ENCODE results near the gene JARID2. TPM values are rescaled to one million over a fixed set of nuclear protein-coding genes. Genes with fewer than 3 reads are reported as not detected.

Gene JARID2
- total RNA-seq, 1 donor from 2014 or later, result 24.2 TPM

GRCh38 chr6:15272562-15272961, 26.7 kb downstream of the JARID2 start:
- H3K27ac ChIP-seq (ENCODE audit: low read depth, low read length), result no peak overlapping the region
- FAIRE-seq (no peak), DNase-seq (ENCODE audit: low read depth) (no peak)
- H3K4me2 ChIP-seq (ENCODE audit: low read length), result no peak overlapping the region
- Mint-ChIP-seq H3K27me3 (ENCODE audit: low read depth, unreplicated experiment) (no peaks in the 10 kb centered on the region), H3K27ac (ENCODE audit: unreplicated experiment) (no peak overlapping the region), H3K4me1 (ENCODE audit: low read depth, unreplicated experiment) (peaks cover 40% of the 10 kb centered on the region), H3K9me3 (ENCODE audit: unreplicated experiment) (no peaks in the 10 kb centered on the region), H3K36me3 (ENCODE audit: low read depth, unreplicated experiment) (no peaks in the 10 kb centered on the region), H3K4me3 (ENCODE audit: unreplicated experiment) (no peak overlapping the region)
- H3K4me1 ChIP-seq (ENCODE audit: insufficient read depth, low read length), result peaks cover 10% of the 10 kb centered on the region
- peaks cover 93% of the 10 kb centered on the region for H4K20me1 ChIP-seq (ENCODE audit: insufficient read depth, low read length)
- H3K9ac ChIP-seq (ENCODE audit: low read length), result no peak overlapping the region
- H3K27me3 ChIP-seq (ENCODE audit: insufficient read depth, low read length), result no peaks in the 10 kb centered on the region
- H3K36me3 ChIP-seq (ENCODE audit: insufficient read depth, low read length), result no peaks in the 10 kb centered on the region
- peaks cover 97% of the 10 kb centered on the region for H3K79me2 ChIP-seq (ENCODE audit: insufficient read depth, low read length)
- no peak overlapping the region for H3K4me3 ChIP-seq (ENCODE audit: insufficient read depth, low read depth, low read length)
- TF ChIP-seq EZH2 (IDR thresholded peaks at IDR 0.05; ENCODE audit: insufficient read depth, low read length) (no peak), CTCF (IDR thresholded peaks at IDR 0.05; ENCODE audit: insufficient read depth, low read depth, low read length) (no peak)
- no peak overlapping the region for H2AFZ ChIP-seq (ENCODE audit: low read depth, low read length)
- H3K9me3 ChIP-seq (ENCODE audit: insufficient read depth, low read depth, low read length), result no peaks in the 10 kb centered on the region

GRCh38 chr6:15274692-15275387, 29.0 kb downstream of the JARID2 start:
- no peak overlapping the region for H3K27ac Mint-ChIP-seq (ENCODE audit: unreplicated experiment)
- H3K9me3 Mint-ChIP-seq (ENCODE audit: unreplicated experiment), result no peaks in the 10 kb centered on the region
- no peak overlapping the region for H3K4me2 ChIP-seq (ENCODE audit: low read length)
- no peaks in the 10 kb centered on the region for H3K36me3 ChIP-seq (ENCODE audit: insufficient read depth, low read length)
- no peak for FAIRE-seq
- H3K4me3 Mint-ChIP-seq (ENCODE audit: unreplicated experiment), result no peak overlapping the region
- H3K27ac ChIP-seq (ENCODE audit: low read depth, low read length), result no peak overlapping the region
- H3K9ac ChIP-seq (ENCODE audit: low read length), result no peak overlapping the region
- no peaks in the 10 kb centered on the region for H3K27me3 ChIP-seq (ENCODE audit: insufficient read depth, low read length)
- no peak overlapping the region for H2AFZ ChIP-seq (ENCODE audit: low read depth, low read length)
- peak; percentile 41 for DNase-seq (ENCODE audit: low read depth)
- H3K9me3 ChIP-seq (ENCODE audit: insufficient read depth, low read depth, low read length), result no peaks in the 10 kb centered on the region
- TF ChIP-seq CTCF (IDR thresholded peaks at IDR 0.05; ENCODE audit: insufficient read depth, low read depth, low read length) (peak; percentile 14), EZH2 (IDR thresholded peaks at IDR 0.05; ENCODE audit: insufficient read depth, low read length) (no peak)
- peaks cover 95% of the 10 kb centered on the region for H3K79me2 ChIP-seq (ENCODE audit: insufficient read depth, low read length)
- H3K27me3 Mint-ChIP-seq (ENCODE audit: low read depth, unreplicated experiment), result no peaks in the 10 kb centered on the region
- no peak overlapping the region for H3K4me3 ChIP-seq (ENCODE audit: insufficient read depth, low read depth, low read length)
- H3K4me1 Mint-ChIP-seq (ENCODE audit: low read depth, unreplicated experiment), result peaks cover 24% of the 10 kb centered on the region
- H4K20me1 ChIP-seq (ENCODE audit: insufficient read depth, low read length), result peaks cover 90% of the 10 kb centered on the region
- H3K4me1 ChIP-seq (ENCODE audit: insufficient read depth, low read length), result peaks cover 2% of the 10 kb centered on the region
- H3K36me3 Mint-ChIP-seq (ENCODE audit: low read depth, unreplicated experiment), result peaks cover 1% of the 10 kb centered on the region
